Measurements from ENCODE around the gene NOP56. TPM values are rescaled to one million over a fixed set of nuclear protein-coding genes. Genes with fewer than 3 reads are reported as not detected.
"Not testable (repeated sequence)": the region's sequence is repeated elsewhere in the genome, so short reads cannot be mapped to it uniquely, and the experiment has no call there.

NOP56 gene
- total RNA-seq, 2 donors from 2014 or later = 386 to 432 TPM

- DNase-seq = no peak
- Histone ChIP-seq H3K4me1 (ENCODE audit: control insufficient read depth, insufficient read depth, low read length) (no peaks in the 10 kb centered on the region), H3K9me3 (ENCODE audit: control insufficient read depth, low read length) (no peaks in the 10 kb centered on the region), H3K27ac (ENCODE audit: low read depth, low read length) (no peak overlapping the region), H3K4me3 (ENCODE audit: low read length) (no peak overlapping the region), H3K27me3 (ENCODE audit: control insufficient read depth, insufficient read depth, low read length, poor library complexity, severe bottlenecking) (peaks cover 82% of the 10 kb centered on the region), H3K9ac (ENCODE audit: extremely low read depth, low read length, poor library complexity, severe bottlenecking) (no peak overlapping the region), H3K36me3 (ENCODE audit: control insufficient read depth, insufficient read depth, low read length) (no peaks in the 10 kb centered on the region)
- no peaks in the 10 kb centered on the region for H3K36me3 Mint-ChIP-seq (ENCODE audit: low read depth)
- TF ChIP-seq CTCF (conservative IDR thresholded peaks at IDR 0.05) = no peak
- peak overlapping the region; percentile 31 for H3K4me3 Mint-ChIP-seq
- WGBS, 2 experiments (ENCODE audit: insufficient coverage in 1 of 2, insufficient read length in 1 of 2) = 5 to 9% methylated on average over 11 to 23 of the region's 23 CpGs
- peaks cover 6% of the 10 kb centered on the region for H3K4me1 Mint-ChIP-seq
- no peaks in the 10 kb centered on the region for H3K9me3 Mint-ChIP-seq
- peaks cover 86% of the 10 kb centered on the region for H3K27me3 Mint-ChIP-seq (ENCODE audit: insufficient read depth)
- no peak overlapping the region for H3K27ac Mint-ChIP-seq
Measured at GRCh38 chr20:2694008-2694471, 41.6 kb downstream of the NOP56 start.

- peak overlapping the region; percentile 31 for H3K4me3 Mint-ChIP-seq
- H3K27me3 ChIP-seq (ENCODE audit: control insufficient read depth, insufficient read depth, low read length, poor library complexity, severe bottlenecking) = peaks cover 82% of the 10 kb centered on the region
- peaks cover 86% of the 10 kb centered on the region for H3K27me3 Mint-ChIP-seq (ENCODE audit: insufficient read depth)
- no peak for TF ChIP-seq CTCF (conservative IDR thresholded peaks at IDR 0.05)
- H3K9ac ChIP-seq (ENCODE audit: extremely low read depth, low read length, poor library complexity, severe bottlenecking) = no peak overlapping the region
- H3K4me1 ChIP-seq (ENCODE audit: control insufficient read depth, insufficient read depth, low read length) = no peaks in the 10 kb centered on the region
- H3K9me3 ChIP-seq (ENCODE audit: control insufficient read depth, low read length) = no peaks in the 10 kb centered on the region
- peaks cover 6% of the 10 kb centered on the region for H3K4me1 Mint-ChIP-seq
- no peaks in the 10 kb centered on the region for H3K9me3 Mint-ChIP-seq
- no peaks in the 10 kb centered on the region for H3K36me3 Mint-ChIP-seq (ENCODE audit: low read depth)
- H3K27ac ChIP-seq (ENCODE audit: low read depth, low read length) = no peak overlapping the region
- no peak overlapping the region for H3K27ac Mint-ChIP-seq
- no peak overlapping the region for H3K4me3 ChIP-seq (ENCODE audit: low read length)
- DNase-seq = peak; percentile 64
- 4 to 15% methylated on average over 4 to 13 of the region's 13 CpGs for WGBS, 2 experiments (ENCODE audit: insufficient coverage in 1 of 2, insufficient read length in 1 of 2)
- no peaks in the 10 kb centered on the region for H3K36me3 ChIP-seq (ENCODE audit: control insufficient read depth, insufficient read depth, low read length)
Measured at GRCh38 chr20:2694519-2694918, 42.1 kb downstream of the NOP56 start.

- H3K27me3 Mint-ChIP-seq (ENCODE audit: insufficient read depth) = peaks cover 86% of the 10 kb centered on the region
- no peaks in the 10 kb centered on the region for H3K9me3 Mint-ChIP-seq
- Histone ChIP-seq H3K36me3 (ENCODE audit: control insufficient read depth, insufficient read depth, low read length) (no peaks in the 10 kb centered on the region), H3K27ac (ENCODE audit: low read depth, low read length) (no peak overlapping the region), H3K4me3 (ENCODE audit: low read length) (no peak overlapping the region), H3K27me3 (ENCODE audit: control insufficient read depth, insufficient read depth, low read length, poor library complexity, severe bottlenecking) (peaks cover 81% of the 10 kb centered on the region), H3K4me1 (ENCODE audit: control insufficient read depth, insufficient read depth, low read length) (no peaks in the 10 kb centered on the region), H3K9ac (ENCODE audit: extremely low read depth, low read length, poor library complexity, severe bottlenecking) (no peak overlapping the region), H3K9me3 (ENCODE audit: control insufficient read depth, low read length) (no peaks in the 10 kb centered on the region)
- no peak overlapping the region for H3K27ac Mint-ChIP-seq
- TF ChIP-seq CTCF (conservative IDR thresholded peaks at IDR 0.05) = no peak
- no peaks in the 10 kb centered on the region for H3K36me3 Mint-ChIP-seq (ENCODE audit: low read depth)
- H3K4me3 Mint-ChIP-seq = no peak overlapping the region
- H3K4me1 Mint-ChIP-seq = peaks cover 6% of the 10 kb centered on the region
- peak; percentile 47 for DNase-seq
- WGBS, 2 experiments (ENCODE audit: insufficient coverage in 1 of 2, insufficient read length in 1 of 2) = 68 to 73% methylated on average over 8 to 13 of the region's 13 CpGs
Measured at GRCh38 chr20:2695206-2695983, 43.0 kb downstream of the NOP56 start.

GRCh38 chr20:2695984-2696525 is 43.6 kb downstream of the NOP56 start:
- not testable (repeated sequence) for H3K9me3 ChIP-seq (ENCODE audit: control insufficient read depth, low read length); H3K4me3 Mint-ChIP-seq; H3K27ac ChIP-seq (ENCODE audit: low read depth, low read length); H3K4me1 Mint-ChIP-seq; H3K36me3 ChIP-seq (ENCODE audit: control insufficient read depth, insufficient read depth, low read length); H3K4me3 ChIP-seq (ENCODE audit: low read length); H3K36me3 Mint-ChIP-seq (ENCODE audit: low read depth); H3K4me1 ChIP-seq (ENCODE audit: control insufficient read depth, insufficient read depth, low read length); H3K9me3 Mint-ChIP-seq; H3K9ac ChIP-seq (ENCODE audit: extremely low read depth, low read length, poor library complexity, severe bottlenecking); DNase-seq; H3K27ac Mint-ChIP-seq
- 92 to 93% methylated on average over 6 to 9 of the region's 12 CpGs for WGBS, 2 experiments (ENCODE audit: insufficient coverage in 1 of 2, insufficient read length in 1 of 2)
- H3K27me3 ChIP-seq (ENCODE audit: control insufficient read depth, insufficient read depth, low read length, poor library complexity, severe bottlenecking) = peaks cover 81% of the 10 kb centered on the region
- H3K27me3 Mint-ChIP-seq (ENCODE audit: insufficient read depth) = peaks cover 87% of the 10 kb centered on the region
